ENCODE measurements around the gene ZNF287.

ZNF287 gene

DNA sequence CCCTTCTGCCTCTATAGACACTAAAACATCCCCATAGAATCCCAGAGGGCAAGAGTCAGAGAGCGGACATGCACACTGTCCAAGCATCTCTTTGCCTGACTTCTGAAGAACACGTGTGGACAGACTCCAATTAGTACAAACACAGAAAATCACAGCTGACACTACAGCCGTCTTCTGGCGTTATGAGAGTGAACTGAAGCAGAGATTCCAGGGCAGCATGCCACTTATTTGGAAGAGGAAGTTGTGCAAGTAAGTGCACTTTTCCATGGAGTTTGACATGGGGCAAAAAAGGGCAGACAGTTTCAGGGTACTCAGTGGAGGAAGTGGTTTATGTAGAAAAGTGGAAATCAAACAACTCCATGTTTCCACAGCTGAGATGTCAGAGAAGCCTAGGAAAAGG lies 16.8 kb upstream of the ZNF287 start:
- DNase-seq (ENCODE audit: extremely low read depth, insufficient read length) = no peak
- no peaks in the 10 kb centered on the region; the same call in 1 of the 2 replicates for H3K27me3 ChIP-seq (replicated peaks; ENCODE audit: control insufficient read depth, insufficient read depth, low read length)
- TF ChIP-seq, protein P1, sequence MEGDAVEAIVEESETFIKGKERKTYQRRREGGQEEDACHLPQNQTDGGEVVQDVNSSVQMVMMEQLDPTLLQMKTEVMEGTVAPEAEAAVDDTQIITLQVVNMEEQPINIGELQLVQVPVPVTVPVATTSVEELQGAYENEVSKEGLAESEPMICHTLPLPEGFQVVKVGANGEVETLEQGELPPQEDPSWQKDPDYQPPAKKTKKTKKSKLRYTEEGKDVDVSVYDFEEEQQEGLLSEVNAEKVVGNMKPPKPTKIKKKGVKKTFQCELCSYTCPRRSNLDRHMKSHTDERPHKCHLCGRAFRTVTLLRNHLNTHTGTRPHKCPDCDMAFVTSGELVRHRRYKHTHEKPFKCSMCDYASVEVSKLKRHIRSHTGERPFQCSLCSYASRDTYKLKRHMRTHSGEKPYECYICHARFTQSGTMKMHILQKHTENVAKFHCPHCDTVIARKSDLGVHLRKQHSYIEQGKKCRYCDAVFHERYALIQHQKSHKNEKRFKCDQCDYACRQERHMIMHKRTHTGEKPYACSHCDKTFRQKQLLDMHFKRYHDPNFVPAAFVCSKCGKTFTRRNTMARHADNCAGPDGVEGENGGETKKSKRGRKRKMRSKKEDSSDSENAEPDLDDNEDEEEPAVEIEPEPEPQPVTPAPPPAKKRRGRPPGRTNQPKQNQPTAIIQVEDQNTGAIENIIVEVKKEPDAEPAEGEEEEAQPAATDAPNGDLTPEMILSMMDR (IDR thresholded peaks at IDR 0.05; ENCODE audit: insufficient read depth, low read length, poor library complexity, severe bottlenecking) = no peak
- no peaks in the 10 kb centered on the region for H3K36me3 ChIP-seq (ENCODE audit: control insufficient read depth, insufficient read depth, low read length)
- no peak overlapping the region for H3K4me3 ChIP-seq (replicated peaks; ENCODE audit: low read depth, low read length)

DNA sequence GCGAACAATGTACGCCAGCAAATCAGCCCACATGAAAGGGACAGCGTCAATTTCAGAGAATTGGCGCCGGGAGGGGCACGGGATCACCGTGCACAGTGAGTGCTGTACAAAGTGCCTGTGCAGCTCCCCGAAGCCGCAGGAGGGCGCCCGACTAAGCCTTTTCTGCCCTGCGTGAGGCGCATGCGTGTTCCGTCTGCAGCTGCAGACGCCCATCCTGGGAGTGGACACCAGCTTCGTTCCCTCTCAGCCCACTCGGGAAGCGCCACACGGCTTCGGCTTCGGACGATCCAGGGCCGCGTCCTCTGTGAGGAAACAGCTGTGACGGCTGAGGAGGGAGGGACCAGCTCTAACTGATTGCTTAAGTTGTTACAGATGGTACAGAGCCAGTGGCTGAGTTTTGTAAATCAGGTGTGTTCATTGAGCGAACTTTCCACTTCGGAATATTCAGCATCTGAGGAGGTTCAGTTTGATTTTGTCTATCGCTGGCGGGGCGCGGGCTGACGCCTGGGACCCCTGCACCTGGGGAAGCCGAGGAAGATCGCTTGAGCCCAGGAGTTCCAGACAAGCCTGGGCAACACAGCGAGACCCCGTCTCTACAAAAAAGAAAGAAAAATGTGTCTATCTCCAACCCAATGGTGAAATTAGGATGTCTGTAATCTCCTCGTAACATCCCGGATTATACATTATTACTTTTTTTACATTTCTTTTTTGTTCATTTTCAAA lies 15.4 kb upstream of the ZNF287 start:
- peak; percentile 62 for DNase-seq (ENCODE audit: extremely low read depth, insufficient read length)
- TF ChIP-seq, protein P1 (IDR thresholded peaks at IDR 0.05; ENCODE audit: insufficient read depth, low read length, poor library complexity, severe bottlenecking) = peak; percentile 58
- H3K27me3 ChIP-seq (replicated peaks; ENCODE audit: control insufficient read depth, insufficient read depth, low read length) = no peaks in the 10 kb centered on the region; the same call in 1 of the 2 replicates
- H3K36me3 ChIP-seq (ENCODE audit: control insufficient read depth, insufficient read depth, low read length) = no peaks in the 10 kb centered on the region
- no peak overlapping the region for H3K4me3 ChIP-seq (replicated peaks; ENCODE audit: low read depth, low read length)

DNA sequence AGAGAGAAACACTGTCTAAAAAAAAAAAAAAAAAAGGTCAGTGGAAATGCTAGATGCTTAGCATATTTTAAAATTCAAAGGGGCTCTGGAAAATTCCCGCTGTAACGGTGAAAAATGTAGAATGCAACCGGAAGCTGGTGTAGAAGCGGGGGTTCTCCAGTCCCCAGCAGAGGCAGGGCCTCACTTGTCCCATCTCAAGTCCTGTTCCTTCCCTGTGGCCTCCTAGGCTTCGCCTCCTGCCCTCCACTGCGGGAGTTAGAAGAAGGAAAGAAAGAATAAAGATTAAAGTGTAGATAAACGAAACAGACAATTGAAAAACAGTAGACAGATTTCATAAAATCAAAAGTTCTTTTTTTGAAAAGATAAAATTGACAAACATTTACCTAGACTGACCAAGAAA lies 14.8 kb upstream of the ZNF287 start:
- no peak for DNase-seq (ENCODE audit: extremely low read depth, insufficient read length)
- no peak overlapping the region for H3K4me3 ChIP-seq (replicated peaks; ENCODE audit: low read depth, low read length)

DNA sequence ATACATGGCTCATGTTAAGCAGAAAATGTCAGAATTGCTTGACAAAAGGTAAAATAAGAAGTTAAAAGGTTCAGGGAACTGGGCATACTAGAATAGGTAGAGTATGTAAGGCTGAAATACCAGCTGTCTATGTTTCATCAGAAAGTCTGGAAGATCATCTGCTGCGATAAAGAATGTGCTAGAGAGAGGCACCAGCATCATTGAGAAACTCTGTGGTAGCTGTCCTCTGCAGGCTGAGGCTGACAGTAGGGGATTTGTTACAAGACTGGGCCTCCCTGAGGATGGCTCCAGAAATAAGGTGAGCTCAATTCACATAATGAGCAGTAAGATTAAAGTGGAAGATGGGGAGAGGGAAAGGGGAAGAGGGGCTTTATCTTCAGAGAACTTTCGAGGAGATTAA lies 4.5 kb upstream of the ZNF287 start:
- H3K27me3 ChIP-seq (replicated peaks; ENCODE audit: control insufficient read depth, insufficient read depth, low read length) = no peaks in the 10 kb centered on the region
- DNase-seq (ENCODE audit: extremely low read depth, insufficient read length) = no peak
- H3K4me3 ChIP-seq (replicated peaks; ENCODE audit: low read depth, low read length) = no peak overlapping the region
- TF ChIP-seq, protein P1 (IDR thresholded peaks at IDR 0.05; ENCODE audit: insufficient read depth, low read length, poor library complexity, severe bottlenecking) = no peak
- H3K36me3 ChIP-seq (ENCODE audit: control insufficient read depth, insufficient read depth, low read length) = no peaks in the 10 kb centered on the region

More for the DNA sequence above, 14.8 kb upstream of the ZNF287 start:
- no peaks in the 10 kb centered on the region for H3K36me3 ChIP-seq (ENCODE audit: control insufficient read depth, insufficient read depth, low read length)
- no peaks in the 10 kb centered on the region; the same call in 1 of the 2 replicates for H3K27me3 ChIP-seq (replicated peaks; ENCODE audit: control insufficient read depth, insufficient read depth, low read length)
- TF ChIP-seq, protein P1 (IDR thresholded peaks at IDR 0.05; ENCODE audit: insufficient read depth, low read length, poor library complexity, severe bottlenecking) = no peak

DNA sequence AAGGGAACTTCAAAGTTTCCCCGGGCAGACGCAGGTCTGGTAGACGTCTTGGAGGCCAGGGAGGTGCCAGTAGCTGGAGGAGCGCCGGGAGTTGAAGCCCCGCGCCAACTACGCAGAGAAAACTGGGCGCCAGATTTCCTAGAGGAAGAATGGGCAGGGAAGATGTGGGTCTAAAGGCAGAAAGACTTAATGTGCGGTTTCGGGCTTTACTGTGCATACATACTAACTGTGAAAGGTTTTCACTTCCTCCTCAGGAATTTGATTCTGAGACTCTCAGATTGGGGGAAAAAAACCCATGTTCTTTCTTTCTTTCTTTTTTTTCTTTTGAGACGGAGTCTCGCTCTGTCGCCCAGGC lies 331 bp upstream of the ZNF287 start:
- TF ChIP-seq, protein P1 (IDR thresholded peaks at IDR 0.05; ENCODE audit: insufficient read depth, low read length, poor library complexity, severe bottlenecking) = no peak
- H3K4me3 ChIP-seq (replicated peaks; ENCODE audit: low read depth, low read length) = peak overlapping the region; percentile 69

More for the DNA sequence above, 331 bp upstream of the ZNF287 start:
- DNase-seq (ENCODE audit: extremely low read depth, insufficient read length) = no peak
- H3K36me3 ChIP-seq (ENCODE audit: control insufficient read depth, insufficient read depth, low read length) = no peaks in the 10 kb centered on the region
- no peaks in the 10 kb centered on the region for H3K27me3 ChIP-seq (replicated peaks; ENCODE audit: control insufficient read depth, insufficient read depth, low read length)

All from GM06990 (cell line).